HepG2 (cell line): Measurements from ENCODE around the gene MTREX. TPM values are rescaled to one million over a fixed set of nuclear protein-coding genes. Genes with fewer than 3 reads are reported as not detected.

Experiments used
- ARHGAP35 ChIP-seq: sonication (generic); formaldehyde crosslinking; IDR thresholded peaks from 2 replicates; pipeline ENCODE4 v1.9.0; 2022; ENCODE audit warnings: mild to moderate bottlenecking, inconsistent platforms, moderate library complexity, missing genetic modification reagents, borderline replicate concordance
- BHLHE40 ChIP-seq: IDR thresholded peaks from 2 replicates; pipeline ENCODE4 v1.6.1; 2011; ENCODE audit warnings: low read length, improper control_type of control experiment
- DMTF1 ChIP-seq: sonication (generic); formaldehyde crosslinking; IDR thresholded peaks from 2 replicates; pipeline ENCODE4 v1.4.0; 2020; ENCODE audit warnings: mild to moderate bottlenecking, missing genetic modification reagents
- ZBED4 ChIP-seq: sonication (generic); formaldehyde crosslinking; IDR thresholded peaks from 2 replicates; pipeline ENCODE4 v1.4.0; 2020; ENCODE audit warnings: missing genetic modification reagents, borderline replicate concordance
- ZBTB3 ChIP-seq: sonication (generic); formaldehyde crosslinking; IDR thresholded peaks from 2 replicates; pipeline ENCODE4 v1.4.0; 2020; ENCODE audit warnings: low read depth, mild to moderate bottlenecking, moderate library complexity, missing genetic modification reagents, borderline replicate concordance
- ZBTB38 ChIP-seq: sonication (generic); formaldehyde crosslinking; IDR thresholded peaks from 2 replicates; pipeline ENCODE4 v1.5.1; 2020; ENCODE audit warnings: mild to moderate bottlenecking, missing genetic modification reagents
- ZNF350 ChIP-seq: sonication (generic); formaldehyde crosslinking; IDR thresholded peaks from 2 replicates; pipeline ENCODE4 v1.4.0; 2020; ENCODE audit warnings: mild to moderate bottlenecking, low read depth, missing genetic modification reagents, borderline replicate concordance
- ZNF652 ChIP-seq: IDR thresholded peaks from 2 replicates; pipeline ENCODE4 v1.6.1; 2016; ENCODE audit warnings: low read depth, borderline replicate concordance
- polyA plus RNA-seq, 8 experiments: library from polyadenylated mRNA; depleted of rRNA in 3 of 8; stranded (reverse) in 7 of 8; unstranded in 1 of 8; fragments of >200 nt; fragmentation: Illumina TruSeq in 4 of 8; extraction: Trizol in 4 of 8; gene quantifications; 2 replicates each; pipeline versions ENCODE4 v1.2.1 to v1.2.3, GENCODE V29; 2011 to 2016; ENCODE audit warnings: low read depth in 4 of 8, missing spikeins in 1 of 8, mixed read lengths in 1 of 8; ENCODE audit not compliant: insufficient read depth in 1 of 8
- total RNA-seq, 5 experiments: library from RNA; depleted of rRNA; stranded (reverse); fragments of >200 nt; fragmentation: Illumina TruSeq; extraction: Trizol; gene quantifications; 2 replicates each; pipeline ENCODE4 v1.2.3, GENCODE V29; 2016; ENCODE audit warnings: low read depth in 1 of 5

The MTREX gene
- total and polyA plus RNA-seq, 2 of the 13 experiments (the other 11 are each of a cell fraction or from before 2014, with no cell fraction given) = 16.4 to 91.5 TPM

- TF ChIP-seq DMTF1 (CRISPR knock-in tag) (no peak), ZBTB38 (CRISPR knock-in tag) (no peak), BHLHE40 (no peak), ZBTB3 (CRISPR knock-in tag) (no peak), ZNF652 (CRISPR knock-in tag) (no peak), ARHGAP35 (CRISPR knock-in tag) (no peak), ZNF350 (no peak), ZBED4 (CRISPR knock-in tag) (no peak)
- TF ChIP-seq, all 625 proteins: peak for 0
Observed at GRCh38 chr5:55385846-55386245, 78.1 kb downstream of the MTREX start (continued).
